Lung (tissue), 12 donors: ENCODE results near the gene RASL10B. TPM values are rescaled to one million over a fixed set of nuclear protein-coding genes. Genes with fewer than 3 reads are reported as not detected.

Experiments
- ATAC-seq: fragments of 200-7000 bp; cut with Tn5 transposase; one replicate; pipeline ENCODE4 v1.9.1; 2020; ENCODE audit warnings: moderate number of reproducible peaks; ENCODE audit not compliant: insufficient read depth, low FRiP score
- DNase-seq, 3 donors: peaks; one replicate each; pipeline ENCODE4 v3.0.0-alpha.2; 2013 to 2017
- H3K27ac ChIP-seq, 2 donors: one replicate each; pipeline ENCODE4 v1.5.1; 2013; ENCODE audit warnings: mild to moderate bottlenecking in 2 of 2, moderate library complexity in 2 of 2, control low read depth in 1 of 2, inconsistent platforms in 1 of 2, low read depth in 1 of 2, low read length in 1 of 2
- H3K27me3 ChIP-seq, 3 donors: one replicate each; pipeline ENCODE4 v1.5.1; 2013; ENCODE audit warnings: low read length in 2 of 3; ENCODE audit not compliant: control insufficient read depth in 3 of 3, insufficient read depth in 3 of 3
- H3K36me3 ChIP-seq, 4 donors: one replicate each; pipeline ENCODE4 v1.5.1; 2013; ENCODE audit warnings: low read length in 4 of 4, mild to moderate bottlenecking in 1 of 4, moderate library complexity in 1 of 4; ENCODE audit not compliant: control insufficient read depth in 4 of 4, insufficient read depth in 4 of 4
- H3K4me1 ChIP-seq, 5 donors: one replicate each; pipeline ENCODE4 v1.5.1; 2013; ENCODE audit warnings: low read length in 5 of 5, mild to moderate bottlenecking in 2 of 5, moderate library complexity in 1 of 5; ENCODE audit not compliant: control insufficient read depth in 5 of 5, insufficient read depth in 5 of 5
- H3K4me3 ChIP-seq: one replicate; pipeline ENCODE4 v1.5.1; 2013; ENCODE audit warnings: mild to moderate bottlenecking, control low read depth, moderate library complexity
- H3K9ac ChIP-seq, 2 donors: one replicate each; pipeline ENCODE4 v1.5.1; 2013; ENCODE audit warnings: low read length in 2 of 2, control low read depth in 1 of 2; ENCODE audit not compliant: insufficient read depth in 1 of 2
- H3K9me3 ChIP-seq, 4 donors: one replicate each; pipeline ENCODE4 v1.5.1; 2013; ENCODE audit warnings: low read length in 3 of 4, mild to moderate bottlenecking in 1 of 4, moderate library complexity in 1 of 4; ENCODE audit not compliant: control insufficient read depth in 4 of 4, insufficient read depth in 3 of 4
- CTCF ChIP-seq: IDR thresholded peaks from 2 replicates; pipeline ENCODE4 v1.5.1; 2012; ENCODE audit warnings: mild to moderate bottlenecking; ENCODE audit errors: control extremely low read depth, extremely low read depth
- WGBS, 2 donors: extraction: QIAGEN DNeasy Blood & Tissue Kit; methylation state at CpG; one replicate each; pipeline ENCODE4 v1.1.7; 2013; 5-methylcytosine and 5-hydroxymethylcytosine counted together
- polyA plus RNA-seq, 2 donors: library from polyadenylated mRNA; stranded (reverse); fragments of 200-250 nt; gene quantifications; one replicate each; pipeline ENCODE4 v1.2.1, GENCODE V29; 2013
- total RNA-seq, 2 donors: library from RNA; depleted of rRNA in 1 of 2; stranded (reverse); fragments of >200 nt in 1 of 2; gene quantifications; one replicate each; pipeline ENCODE4 v1.2.1, GENCODE V29; 2014 to 2021
- donor health status: control.
- donor health status: control.
- donor health status: Bipolar disorder and iron deficiency.
- donor health status: healthy.
- donor health status: DM: yes; HTN: yes; CAD: no.

RASL10B gene
- total and polyA plus RNA-seq, 4 donors, result 0.57 to 1.00 (median 0.80) TPM; not detected in 1

GRCh38 chr17:35716173-35716572 lies 15.3 kb upstream of the RASL10B start:
- no peaks in the 10 kb centered on the region for H3K9me3 ChIP-seq
- peaks cover 8 to 35% (median 13%) of the 10 kb centered on the region in 5 donors for H3K4me1 ChIP-seq
- H3K4me3 ChIP-seq, result no peak overlapping the region
- H3K27me3 ChIP-seq, result no peaks in the 10 kb centered on the region
- ATAC-seq (no peak), DNase-seq (no peak)
- peaks cover 5 to 25% (median 15%) of the 10 kb centered on the region in 4 donors for H3K36me3 ChIP-seq
- 89 to 92% methylated on average over 3 of the region's 3 CpGs for WGBS, 2 donors
- peak overlapping the region in 1 of 2 donors; percentile 86 for H3K27ac ChIP-seq
- no peak for TF ChIP-seq CTCF
- no peak overlapping the region for H3K9ac ChIP-seq

GRCh38 chr17:35716897-35717465 lies 14.5 kb upstream of the RASL10B start:
- H3K27ac ChIP-seq, result peak overlapping the region; percentile 21 to 86
- peaks cover 6 to 34% (median 13%) of the 10 kb centered on the region in 5 donors for H3K4me1 ChIP-seq
- H3K27me3 ChIP-seq, result no peaks in the 10 kb centered on the region
- no peaks in the 10 kb centered on the region for H3K9me3 ChIP-seq
- H3K9ac ChIP-seq, result no peak overlapping the region
- TF ChIP-seq CTCF, result no peak
- WGBS, 2 donors, result 41 to 70% methylated on average over 4 of the region's 4 CpGs
- no peak for ATAC-seq
- peak in 2 of 3 donors; percentile 49 to 69 for DNase-seq
- no peak overlapping the region for H3K4me3 ChIP-seq
- H3K36me3 ChIP-seq, result peaks cover 4 to 21% (median 16%) of the 10 kb centered on the region in 4 donors

- DNase-seq (peak in 2 of 3 donors; percentile 50 to 54), ATAC-seq (no peak)
- Histone ChIP-seq H3K9me3 (no peaks in the 10 kb centered on the region), H3K4me3 (no peak overlapping the region), H3K27me3 (no peaks in the 10 kb centered on the region), H3K36me3 (peaks cover 4 to 21% (median 16%) of the 10 kb centered on the region in 4 donors), H3K4me1 (peaks cover 4 to 30% (median 13%) of the 10 kb centered on the region in 5 donors), H3K9ac (no peak overlapping the region), H3K27ac (peak overlapping the region; percentile 39 to 86)
- WGBS, 2 donors, result 56 to 70% methylated on average over 2 of the region's 2 CpGs
- no peak for TF ChIP-seq CTCF
Observed at GRCh38 chr17:35717475-35717874, 14.0 kb upstream of the RASL10B start.
